Activated naive CD4-positive, alpha-beta T cell treated with anti-CD3 and anti-CD28 coated beads, Interleukin-2, amount 10 ng/mL, durations not matched to agents 7 days and 5 days (primary cell): Measurements from ENCODE around the gene DEK.
"Not testable (repeated sequence)": the region's sequence is repeated elsewhere in the genome, so short reads cannot be mapped to it uniquely, and the experiment has no call there.

ENCODE experiments used
- CTCF ChIA-PET: fragments of 350-600 bp; sonication (Branson Sonifier 250); formaldehyde crosslinking; loops from one replicate; lab custom pipeline; 2021; ENCODE audit warnings: antibody characterized with exemption; lab: Charles Lee
- DNase-seq: peaks from one replicate; pipeline ENCODE4 v3.0.0-alpha.2; 2020
- H3K27ac Mint-ChIP-seq: one replicate; pipeline ENCODE4 v1.8.0; 2021; ENCODE audit warnings: mild to moderate bottlenecking, moderate library complexity, mixed read lengths
- H3K27me3 Mint-ChIP-seq: one replicate; pipeline ENCODE4 v1.8.0; 2021; ENCODE audit warnings: mild to moderate bottlenecking, mixed read lengths
- H3K36me3 Mint-ChIP-seq: one replicate; pipeline ENCODE4 v1.8.0; 2021; ENCODE audit warnings: mixed read lengths
- H3K4me1 Mint-ChIP-seq: one replicate; pipeline ENCODE4 v1.8.0; 2021; ENCODE audit warnings: mixed read lengths
- H3K4me3 Mint-ChIP-seq: one replicate; pipeline ENCODE4 v1.8.0; 2021; ENCODE audit warnings: mild to moderate bottlenecking, moderate library complexity, mixed read lengths
- H3K9me3 Mint-ChIP-seq: one replicate; pipeline ENCODE4 v1.8.0; 2021; ENCODE audit warnings: mixed read lengths

The DEK gene

DNA sequence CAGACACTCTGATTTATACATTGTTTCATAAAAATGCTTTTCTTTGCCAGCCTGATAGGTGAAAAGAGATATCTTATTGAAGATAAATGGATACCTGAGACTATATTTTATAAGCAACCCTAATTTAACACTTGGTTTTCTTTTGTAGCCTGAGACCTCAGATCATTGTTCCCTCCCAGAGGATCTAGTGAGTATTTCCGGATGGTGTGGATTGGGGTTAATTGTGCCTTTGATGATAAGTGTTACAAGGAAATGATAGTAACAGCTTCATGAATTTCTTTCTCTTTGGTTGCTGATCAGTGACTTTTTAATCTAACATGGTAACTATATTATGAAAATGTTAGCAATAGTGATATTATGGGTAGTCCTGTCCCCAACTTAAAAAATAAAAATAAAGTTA lies 78.7 kb downstream of the DEK start:
- peaks cover 7% of the 10 kb centered on the region for H3K36me3 Mint-ChIP-seq
- no peaks in the 10 kb centered on the region for H3K27me3 Mint-ChIP-seq
- H3K27ac Mint-ChIP-seq: no peak overlapping the region
- no peak overlapping the region for H3K4me3 Mint-ChIP-seq
- DNase-seq: no peak
- CTCF ChIA-PET: no interaction called here
- no peaks in the 10 kb centered on the region for H3K9me3 Mint-ChIP-seq
- peaks cover 3% of the 10 kb centered on the region for H3K4me1 Mint-ChIP-seq

DNA sequence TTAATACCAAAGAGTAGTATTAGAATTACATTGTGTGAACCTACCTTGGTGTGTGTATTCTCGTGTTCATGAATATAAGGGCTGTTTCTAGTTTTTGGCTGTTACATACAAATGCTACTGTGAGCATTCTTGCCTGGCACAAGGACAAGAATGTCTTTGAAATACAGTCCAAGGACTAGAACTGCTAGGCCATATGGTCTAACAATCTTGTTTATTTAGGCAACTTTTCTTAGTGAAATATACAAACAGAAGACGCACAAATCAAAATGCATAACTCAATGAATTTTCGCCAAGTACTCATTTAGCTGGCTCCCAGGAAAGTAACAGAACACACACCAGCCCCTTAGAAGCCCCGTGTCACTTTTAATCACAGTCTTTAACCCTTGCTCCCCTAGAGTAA lies 80.6 kb downstream of the DEK start:
- Mint-ChIP-seq H3K4me1 (peaks cover 3% of the 10 kb centered on the region), H3K36me3 (peaks cover 11% of the 10 kb centered on the region), H3K9me3 (no peaks in the 10 kb centered on the region), H3K4me3 (no peak overlapping the region), H3K27ac (no peak overlapping the region), H3K27me3 (no peaks in the 10 kb centered on the region)
- CTCF ChIA-PET: no interaction called here
- no peak for DNase-seq

DNA sequence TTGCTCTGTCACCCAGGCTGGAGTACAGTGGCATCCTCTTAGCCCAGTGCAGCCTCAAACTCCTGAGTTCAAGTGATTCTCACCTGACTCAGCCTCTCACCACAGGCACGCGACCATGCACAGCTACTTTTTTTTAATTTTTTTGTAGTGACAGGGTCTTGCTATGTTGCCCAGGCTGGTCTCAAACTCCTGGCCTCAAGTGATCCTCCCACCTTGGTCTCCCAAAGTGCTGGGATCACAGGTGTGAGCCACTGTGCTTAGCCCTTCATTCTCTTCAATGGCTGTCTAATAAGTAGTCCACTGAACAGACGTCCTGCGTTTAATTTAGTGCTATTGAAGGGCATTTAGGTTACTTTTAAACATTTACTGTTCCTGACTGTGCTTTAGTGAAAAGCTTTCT lies 81.8 kb downstream of the DEK start:
- DNase-seq: no peak
- H3K9me3 Mint-ChIP-seq: no peaks in the 10 kb centered on the region
- H3K4me1 Mint-ChIP-seq: peaks cover 3% of the 10 kb centered on the region
- H3K4me3 Mint-ChIP-seq: no peak overlapping the region
- no peaks in the 10 kb centered on the region for H3K27me3 Mint-ChIP-seq
- no peak overlapping the region for H3K27ac Mint-ChIP-seq
- H3K36me3 Mint-ChIP-seq: peaks cover 14% of the 10 kb centered on the region
- CTCF ChIA-PET: no interaction called here

DNA sequence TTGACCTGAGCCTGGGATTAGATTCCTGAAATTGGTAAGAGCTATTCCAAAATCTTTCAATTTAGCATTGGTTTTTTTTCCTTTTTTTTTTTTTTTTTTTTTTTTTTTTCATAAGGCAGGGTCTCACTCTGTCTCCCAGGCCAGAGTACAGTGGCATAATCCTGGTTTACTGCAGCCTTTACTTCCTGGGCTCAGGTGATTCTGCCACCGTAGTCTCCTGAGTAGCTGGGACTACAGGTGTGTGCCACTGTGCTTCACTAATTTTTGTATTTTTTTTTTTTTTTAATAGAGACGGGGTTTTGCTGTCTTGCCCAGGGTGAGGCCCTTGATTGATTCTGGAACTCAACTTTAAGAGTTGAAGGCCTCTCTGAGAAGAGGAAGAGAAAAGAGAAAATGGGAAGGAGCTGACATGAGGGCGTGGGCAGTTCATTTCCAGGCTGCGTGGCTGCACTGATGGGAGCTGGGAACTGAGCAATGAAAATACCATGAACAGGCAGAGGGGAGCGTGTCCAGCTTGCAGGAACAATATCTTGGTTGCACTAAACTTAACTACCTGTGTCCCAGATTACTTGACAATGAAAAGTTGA lies 84.5 kb downstream of the DEK start:
- peaks cover 3% of the 10 kb centered on the region for H3K4me1 Mint-ChIP-seq
- no peaks in the 10 kb centered on the region for H3K9me3 Mint-ChIP-seq
- H3K27me3 Mint-ChIP-seq: no peaks in the 10 kb centered on the region
- H3K27ac Mint-ChIP-seq: no peak overlapping the region
- DNase-seq: no peak
- CTCF ChIA-PET: no interaction called here
- H3K4me3 Mint-ChIP-seq: no peak overlapping the region
- peaks cover 21% of the 10 kb centered on the region for H3K36me3 Mint-ChIP-seq

DNA sequence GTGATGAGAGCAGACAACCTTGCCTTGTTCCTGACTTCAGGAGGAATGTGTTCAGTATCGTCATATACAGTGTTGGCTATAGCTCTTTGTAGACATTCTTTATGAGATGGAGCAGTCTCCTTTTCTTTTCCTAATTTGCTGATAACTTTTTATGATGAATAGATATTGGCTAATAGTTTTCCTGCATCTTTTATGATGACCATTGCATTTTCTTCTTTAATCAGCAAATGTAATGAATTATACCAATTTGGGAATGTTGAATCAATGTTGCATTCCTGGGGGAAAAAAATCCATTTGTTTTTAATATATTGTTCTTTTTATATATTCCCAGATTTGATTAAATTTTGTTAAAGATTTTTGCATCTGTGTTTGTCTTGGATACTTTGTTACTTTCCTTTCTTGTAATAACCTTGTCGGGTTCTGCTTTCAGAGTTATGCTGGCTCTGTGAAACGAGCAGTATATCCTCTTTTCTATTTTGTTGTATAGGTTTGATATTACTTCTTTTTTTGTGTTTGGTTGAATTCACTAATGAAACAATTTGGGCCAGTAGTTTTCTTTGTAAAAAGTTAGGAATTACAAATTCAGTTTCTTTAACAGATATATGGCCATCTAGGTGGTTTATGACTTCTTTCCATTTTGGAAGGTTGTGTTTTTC lies 85.2 kb downstream of the DEK start:
- Mint-ChIP-seq H3K9me3 (no peaks in the 10 kb centered on the region), H3K27me3 (no peaks in the 10 kb centered on the region), H3K27ac (no peak overlapping the region), H3K36me3 (peaks cover 24% of the 10 kb centered on the region), H3K4me1 (peaks cover 3% of the 10 kb centered on the region), H3K4me3 (no peak overlapping the region)
- DNase-seq: no peak
- CTCF ChIA-PET: no interaction called here

DNA sequence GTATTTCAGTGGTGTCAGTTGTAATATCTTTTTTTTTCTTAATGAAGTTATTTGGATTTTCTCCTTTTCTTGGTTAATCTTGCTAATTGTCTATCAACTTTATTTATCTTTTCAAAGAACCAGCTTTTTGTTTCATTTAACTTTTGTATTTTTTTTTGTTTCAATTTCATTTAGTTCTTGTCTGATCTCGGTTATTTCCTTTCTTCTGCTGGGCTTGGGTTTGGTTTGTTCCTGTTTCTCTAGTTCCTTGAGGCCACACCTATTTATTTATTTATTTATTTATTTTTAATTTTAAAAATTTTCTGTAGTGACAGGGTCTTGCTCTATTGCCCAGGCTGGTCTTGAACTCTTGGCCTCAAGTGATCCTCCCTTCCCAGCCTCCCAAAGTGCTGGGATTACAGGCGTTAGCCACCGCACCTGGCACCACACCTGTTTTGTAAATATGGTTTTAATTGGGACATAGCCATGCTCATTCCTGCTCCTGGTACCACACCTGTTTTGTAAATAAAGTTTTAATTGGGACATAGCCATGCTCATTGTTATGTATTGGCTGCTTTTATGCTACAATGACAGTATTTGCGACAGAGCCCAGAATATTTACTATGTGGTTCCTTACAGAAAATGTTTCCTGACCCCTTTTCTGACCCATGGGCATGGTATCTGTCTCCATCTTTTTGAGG lies 86.9 kb downstream of the DEK start:
- CTCF ChIA-PET: no interaction called here
- Mint-ChIP-seq H3K4me3 (no peak overlapping the region), H3K27me3 (no peaks in the 10 kb centered on the region), H3K4me1 (peaks cover 3% of the 10 kb centered on the region), H3K9me3 (no peaks in the 10 kb centered on the region), H3K27ac (no peak overlapping the region), H3K36me3 (peaks cover 24% of the 10 kb centered on the region)
- no peak for DNase-seq

DNA sequence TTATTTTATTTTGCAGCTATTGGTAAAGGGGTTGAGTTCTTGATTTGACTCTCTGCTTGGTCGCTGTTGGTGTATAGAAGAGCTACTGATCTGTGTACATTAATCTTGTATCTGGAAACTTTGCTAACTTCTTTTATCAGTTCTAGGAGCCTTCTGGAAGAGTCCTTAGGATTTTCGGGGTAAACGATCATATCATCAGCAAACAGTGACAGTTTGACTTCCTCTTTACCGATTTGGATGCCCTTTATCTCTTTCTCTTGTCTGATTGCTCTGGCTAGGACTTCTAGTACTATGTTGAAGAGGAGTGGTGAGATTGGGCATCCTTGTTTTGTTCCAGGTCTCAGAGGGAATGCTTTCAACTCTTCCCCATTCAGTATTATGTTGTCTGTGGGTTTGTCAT lies 88.1 kb downstream of the DEK start:
- H3K27ac Mint-ChIP-seq, H3K9me3 Mint-ChIP-seq, H3K4me1 Mint-ChIP-seq, DNase-seq, H3K4me3 Mint-ChIP-seq, H3K27me3 Mint-ChIP-seq, CTCF ChIA-PET: not testable (repeated sequence)
- H3K36me3 Mint-ChIP-seq: peaks cover 27% of the 10 kb centered on the region
